Measurements from ENCODE around the gene PLA2G12B. TPM values are rescaled to one million over a fixed set of nuclear protein-coding genes. Genes with fewer than 3 reads are reported as not detected.

The PLA2G12B gene
- total and polyA plus RNA-seq, 4 donors: 31.9 to 60.2 (median 47.3) TPM

DNA sequence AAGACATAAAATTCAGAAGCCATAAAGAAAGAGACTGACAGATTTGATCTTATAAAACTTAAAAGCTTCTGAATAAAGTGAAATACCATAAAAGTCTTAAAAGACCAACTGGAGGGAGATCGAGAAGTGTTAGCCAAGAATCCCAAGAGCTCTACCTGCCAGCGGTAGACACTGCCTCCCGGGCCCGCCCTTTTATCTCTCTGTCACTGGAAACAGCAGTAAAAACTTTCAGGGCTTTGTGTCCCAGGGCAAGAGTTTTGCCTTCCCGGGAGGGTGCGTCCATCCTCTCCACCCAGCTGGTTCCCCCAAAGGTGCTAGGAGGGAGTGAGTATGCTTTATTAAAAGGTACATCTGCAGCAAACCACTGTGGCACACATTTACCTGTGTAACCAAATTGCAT lies 5.8 kb downstream of the PLA2G12B start:
- no peak overlapping the region for H3K9ac ChIP-seq (ENCODE audit: low read depth in 1 of 2, low read length in 2 of 2)
- no peaks in the 10 kb centered on the region for H3K27me3 ChIP-seq (ENCODE audit: control insufficient read depth in 4 of 4, insufficient read depth in 4 of 4, low read length in 3 of 4)
- H3K4me1 ChIP-seq (ENCODE audit: control insufficient read depth in 4 of 4, insufficient read depth in 4 of 4, low read length in 3 of 4): peaks cover 2 to 21% (median 9%) of the 10 kb centered on the region in 4 donors
- no peak overlapping the region for H3K27ac ChIP-seq (ENCODE audit: low read depth in 1 of 2, low read length in 2 of 2)
- WGBS: 73% methylated on average over 6 of the region's 6 CpGs
- peaks cover 0 to 3% (median 2%) of the 10 kb centered on the region in 4 donors for H3K36me3 ChIP-seq (ENCODE audit: control insufficient read depth in 4 of 4, insufficient read depth in 3 of 4, low read depth in 1 of 4, low read length in 3 of 4)
- no peaks in the 10 kb centered on the region for H3K9me3 ChIP-seq (ENCODE audit: control insufficient read depth in 4 of 4, low read length in 3 of 4)
- no peak for DNase-seq (ENCODE audit: low spot score)
- TF ChIP-seq FOXA1 (IDR thresholded peaks at IDR 0.05): no peak
- TF ChIP-seq, protein P1, sequence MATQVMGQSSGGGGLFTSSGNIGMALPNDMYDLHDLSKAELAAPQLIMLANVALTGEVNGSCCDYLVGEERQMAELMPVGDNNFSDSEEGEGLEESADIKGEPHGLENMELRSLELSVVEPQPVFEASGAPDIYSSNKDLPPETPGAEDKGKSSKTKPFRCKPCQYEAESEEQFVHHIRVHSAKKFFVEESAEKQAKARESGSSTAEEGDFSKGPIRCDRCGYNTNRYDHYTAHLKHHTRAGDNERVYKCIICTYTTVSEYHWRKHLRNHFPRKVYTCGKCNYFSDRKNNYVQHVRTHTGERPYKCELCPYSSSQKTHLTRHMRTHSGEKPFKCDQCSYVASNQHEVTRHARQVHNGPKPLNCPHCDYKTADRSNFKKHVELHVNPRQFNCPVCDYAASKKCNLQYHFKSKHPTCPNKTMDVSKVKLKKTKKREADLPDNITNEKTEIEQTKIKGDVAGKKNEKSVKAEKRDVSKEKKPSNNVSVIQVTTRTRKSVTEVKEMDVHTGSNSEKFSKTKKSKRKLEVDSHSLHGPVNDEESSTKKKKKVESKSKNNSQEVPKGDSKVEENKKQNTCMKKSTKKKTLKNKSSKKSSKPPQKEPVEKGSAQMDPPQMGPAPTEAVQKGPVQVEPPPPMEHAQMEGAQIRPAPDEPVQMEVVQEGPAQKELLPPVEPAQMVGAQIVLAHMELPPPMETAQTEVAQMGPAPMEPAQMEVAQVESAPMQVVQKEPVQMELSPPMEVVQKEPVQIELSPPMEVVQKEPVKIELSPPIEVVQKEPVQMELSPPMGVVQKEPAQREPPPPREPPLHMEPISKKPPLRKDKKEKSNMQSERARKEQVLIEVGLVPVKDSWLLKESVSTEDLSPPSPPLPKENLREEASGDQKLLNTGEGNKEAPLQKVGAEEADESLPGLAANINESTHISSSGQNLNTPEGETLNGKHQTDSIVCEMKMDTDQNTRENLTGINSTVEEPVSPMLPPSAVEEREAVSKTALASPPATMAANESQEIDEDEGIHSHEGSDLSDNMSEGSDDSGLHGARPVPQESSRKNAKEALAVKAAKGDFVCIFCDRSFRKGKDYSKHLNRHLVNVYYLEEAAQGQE (IDR thresholded peaks at IDR 0.05): no peak
- no peak for TF ChIP-seq JUND (IDR thresholded peaks at IDR 0.05)
- TF ChIP-seq FOXA2 (IDR thresholded peaks at IDR 0.05): no peak
- no peak for TF ChIP-seq NR2F2 (IDR thresholded peaks at IDR 0.05)
- no peak for TF ChIP-seq RXRA (IDR thresholded peaks at IDR 0.05)
- no peak for TF ChIP-seq SP1 (IDR thresholded peaks at IDR 0.05)
- H3K4me3 ChIP-seq (ENCODE audit: low read depth in 1 of 3, low read length in 3 of 3): no peak overlapping the region

DNA sequence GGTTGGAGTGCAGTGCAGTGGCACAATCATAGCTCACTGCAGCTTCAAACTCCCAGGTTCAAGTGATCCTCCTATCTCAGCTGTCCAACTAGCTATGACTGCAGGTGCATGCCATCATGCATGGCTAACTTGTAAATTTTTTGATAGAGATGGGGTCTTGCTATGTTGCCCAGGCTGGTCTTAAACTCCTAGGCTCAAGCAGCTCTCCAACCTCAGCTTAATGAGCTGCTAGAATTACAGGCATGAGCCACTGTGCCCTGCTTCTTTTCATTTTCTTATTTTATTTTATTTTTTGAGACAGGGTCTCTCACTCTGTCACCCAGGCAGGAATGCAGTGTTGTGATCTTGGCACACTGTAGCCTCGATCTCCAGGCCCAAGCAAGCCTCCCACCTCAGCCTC lies 7.6 kb downstream of the PLA2G12B start:
- Histone ChIP-seq H3K9me3 (ENCODE audit: control insufficient read depth in 4 of 4, low read length in 3 of 4) (no peaks in the 10 kb centered on the region), H3K36me3 (ENCODE audit: control insufficient read depth in 4 of 4, insufficient read depth in 3 of 4, low read depth in 1 of 4, low read length in 3 of 4) (peaks cover 0 to 3% (median 2%) of the 10 kb centered on the region in 4 donors), H3K27ac (ENCODE audit: low read depth in 1 of 2, low read length in 2 of 2) (no peak overlapping the region), H3K4me3 (ENCODE audit: low read depth in 1 of 3, low read length in 3 of 3) (no peak overlapping the region), H3K4me1 (ENCODE audit: control insufficient read depth in 4 of 4, insufficient read depth in 4 of 4, low read length in 3 of 4) (peaks cover 0 to 11% (median 8%) of the 10 kb centered on the region in 4 donors), H3K9ac (ENCODE audit: low read depth in 1 of 2, low read length in 2 of 2) (no peak overlapping the region), H3K27me3 (ENCODE audit: control insufficient read depth in 4 of 4, insufficient read depth in 4 of 4, low read length in 3 of 4) (no peaks in the 10 kb centered on the region)
- WGBS: 92% methylated on average over 1 of the region's 1 CpG
- TF ChIP-seq, protein P2, sequence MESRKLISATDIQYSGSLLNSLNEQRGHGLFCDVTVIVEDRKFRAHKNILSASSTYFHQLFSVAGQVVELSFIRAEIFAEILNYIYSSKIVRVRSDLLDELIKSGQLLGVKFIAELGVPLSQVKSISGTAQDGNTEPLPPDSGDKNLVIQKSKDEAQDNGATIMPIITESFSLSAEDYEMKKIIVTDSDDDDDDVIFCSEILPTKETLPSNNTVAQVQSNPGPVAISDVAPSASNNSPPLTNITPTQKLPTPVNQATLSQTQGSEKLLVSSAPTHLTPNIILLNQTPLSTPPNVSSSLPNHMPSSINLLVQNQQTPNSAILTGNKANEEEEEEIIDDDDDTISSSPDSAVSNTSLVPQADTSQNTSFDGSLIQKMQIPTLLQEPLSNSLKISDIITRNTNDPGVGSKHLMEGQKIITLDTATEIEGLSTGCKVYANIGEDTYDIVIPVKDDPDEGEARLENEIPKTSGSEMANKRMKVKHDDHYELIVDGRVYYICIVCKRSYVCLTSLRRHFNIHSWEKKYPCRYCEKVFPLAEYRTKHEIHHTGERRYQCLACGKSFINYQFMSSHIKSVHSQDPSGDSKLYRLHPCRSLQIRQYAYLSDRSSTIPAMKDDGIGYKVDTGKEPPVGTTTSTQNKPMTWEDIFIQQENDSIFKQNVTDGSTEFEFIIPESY (IDR thresholded peaks at IDR 0.05): no peak
- TF ChIP-seq, protein P3, sequence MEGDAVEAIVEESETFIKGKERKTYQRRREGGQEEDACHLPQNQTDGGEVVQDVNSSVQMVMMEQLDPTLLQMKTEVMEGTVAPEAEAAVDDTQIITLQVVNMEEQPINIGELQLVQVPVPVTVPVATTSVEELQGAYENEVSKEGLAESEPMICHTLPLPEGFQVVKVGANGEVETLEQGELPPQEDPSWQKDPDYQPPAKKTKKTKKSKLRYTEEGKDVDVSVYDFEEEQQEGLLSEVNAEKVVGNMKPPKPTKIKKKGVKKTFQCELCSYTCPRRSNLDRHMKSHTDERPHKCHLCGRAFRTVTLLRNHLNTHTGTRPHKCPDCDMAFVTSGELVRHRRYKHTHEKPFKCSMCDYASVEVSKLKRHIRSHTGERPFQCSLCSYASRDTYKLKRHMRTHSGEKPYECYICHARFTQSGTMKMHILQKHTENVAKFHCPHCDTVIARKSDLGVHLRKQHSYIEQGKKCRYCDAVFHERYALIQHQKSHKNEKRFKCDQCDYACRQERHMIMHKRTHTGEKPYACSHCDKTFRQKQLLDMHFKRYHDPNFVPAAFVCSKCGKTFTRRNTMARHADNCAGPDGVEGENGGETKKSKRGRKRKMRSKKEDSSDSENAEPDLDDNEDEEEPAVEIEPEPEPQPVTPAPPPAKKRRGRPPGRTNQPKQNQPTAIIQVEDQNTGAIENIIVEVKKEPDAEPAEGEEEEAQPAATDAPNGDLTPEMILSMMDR (IDR thresholded peaks at IDR 0.05; ENCODE audit: low read depth, low read length, missing input control): no peak
- TF ChIP-seq RAD21 (IDR thresholded peaks at IDR 0.05) (no peak), NR2F2 (IDR thresholded peaks at IDR 0.05) (no peak), RXRA (IDR thresholded peaks at IDR 0.05) (no peak), GABPA (IDR thresholded peaks at IDR 0.05 in 1 of 2, conservative IDR thresholded peaks at IDR 0.05 in 1 of 2) (no peak), FOXA2 (IDR thresholded peaks at IDR 0.05) (no peak), YY1 (IDR thresholded peaks at IDR 0.05) (no peak), JUND (IDR thresholded peaks at IDR 0.05) (no peak), FOXA1 (IDR thresholded peaks at IDR 0.05) (no peak), HNF4G (IDR thresholded peaks at IDR 0.05) (no peak), HNF4A (conservative IDR thresholded peaks at IDR 0.05) (no peak), EGR1 (IDR thresholded peaks at IDR 0.05; ENCODE audit: low read depth in 2 of 2) (no peak), SP1 (IDR thresholded peaks at IDR 0.05) (no peak), TAF1 (conservative IDR thresholded peaks at IDR 0.05) (no peak)
- TF ChIP-seq, protein P4, sequence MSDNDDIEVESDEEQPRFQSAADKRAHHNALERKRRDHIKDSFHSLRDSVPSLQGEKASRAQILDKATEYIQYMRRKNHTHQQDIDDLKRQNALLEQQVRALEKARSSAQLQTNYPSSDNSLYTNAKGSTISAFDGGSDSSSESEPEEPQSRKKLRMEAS (IDR thresholded peaks at IDR 0.05): no peak
- TF ChIP-seq, protein P1 (IDR thresholded peaks at IDR 0.05): no peak
- TF ChIP-seq, protein P5, sequence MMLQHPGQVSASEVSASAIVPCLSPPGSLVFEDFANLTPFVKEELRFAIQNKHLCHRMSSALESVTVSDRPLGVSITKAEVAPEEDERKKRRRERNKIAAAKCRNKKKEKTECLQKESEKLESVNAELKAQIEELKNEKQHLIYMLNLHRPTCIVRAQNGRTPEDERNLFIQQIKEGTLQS (IDR thresholded peaks at IDR 0.05): no peak
- no peak for DNase-seq (ENCODE audit: low spot score)
